ENCODE measurements around the gene ESAM.

ESAM gene

GRCh38 chr11:124753205-124753604 lies 8.9 kb downstream of the ESAM start:
- no peak for DNase-seq (ENCODE audit: low spot score)
- no peak for FAIRE-seq

DNA sequence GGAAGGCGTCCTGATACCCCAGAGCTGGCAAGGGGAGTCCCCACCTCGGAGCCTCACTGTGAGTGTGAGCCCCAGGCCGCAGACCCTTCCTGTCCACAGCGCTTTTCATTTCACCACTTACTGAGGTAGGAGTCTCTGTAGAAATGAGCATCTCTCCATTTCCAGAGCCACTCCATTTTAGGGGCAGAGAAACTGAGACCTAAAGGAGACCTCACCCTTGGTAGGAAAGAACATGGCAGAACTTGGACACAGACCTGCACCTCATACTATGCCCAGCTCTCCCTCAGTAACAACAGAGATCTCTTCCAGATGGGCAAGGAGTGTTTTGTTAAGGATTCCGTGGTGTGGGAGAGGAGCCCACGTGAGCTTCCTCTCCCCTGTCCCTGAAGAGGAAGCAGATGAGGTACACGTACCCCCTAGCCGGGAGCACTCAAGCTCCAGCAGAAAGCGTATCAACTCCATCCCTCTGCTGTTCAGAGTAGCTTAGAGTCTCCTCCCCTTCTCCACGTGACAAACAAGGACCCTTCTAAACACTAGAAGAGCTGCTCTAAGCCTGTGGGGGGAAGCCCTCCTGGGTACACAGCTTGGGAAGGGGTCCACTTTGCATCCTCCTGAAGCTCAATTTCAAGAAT lies 9.5 kb downstream of the ESAM start:
- DNase-seq (ENCODE audit: low spot score) (no peak), FAIRE-seq (no peak)

GRCh38 chr11:124751741-124752470 lies 10.2 kb downstream of the ESAM start, which contains the start of gene VSIG2:
Gene VSIG2 (minus strand): TSS chr11:124752255. CDS start chr11:124752137, 118 bp downstream.
- FAIRE-seq (no peak), DNase-seq (ENCODE audit: low spot score) (no peak)

DNA sequence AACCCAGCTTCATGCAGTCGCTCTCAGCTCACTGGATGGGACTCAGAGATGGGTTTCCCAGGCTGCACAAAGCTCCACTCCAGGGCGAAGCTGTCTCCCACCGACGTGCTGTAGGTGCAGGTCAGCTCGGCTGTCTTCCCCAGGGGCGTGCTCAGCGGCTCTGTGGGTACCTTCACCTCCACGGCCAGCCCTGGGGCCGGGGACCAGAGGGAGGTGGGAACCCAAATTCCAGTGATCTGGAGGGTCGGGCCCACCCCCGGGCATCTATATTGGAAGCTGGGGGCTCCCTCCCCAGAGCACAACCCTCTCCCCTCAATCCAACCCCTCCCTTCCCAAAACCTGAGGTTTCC lies 10.7 kb downstream of the ESAM start:
- DNase-seq (ENCODE audit: low spot score) (no peak), FAIRE-seq (no peak)

GRCh38 chr11:124749912-124750311 lies 12.2 kb downstream of the ESAM start:
- DNase-seq (ENCODE audit: low spot score): no peak
- FAIRE-seq: no peak

- peak; percentile 71 for DNase-seq (ENCODE audit: low spot score)
- no peak for FAIRE-seq
Observed at GRCh38 chr11:124748481-124749343, 13.4 kb downstream of the ESAM start.

DNA sequence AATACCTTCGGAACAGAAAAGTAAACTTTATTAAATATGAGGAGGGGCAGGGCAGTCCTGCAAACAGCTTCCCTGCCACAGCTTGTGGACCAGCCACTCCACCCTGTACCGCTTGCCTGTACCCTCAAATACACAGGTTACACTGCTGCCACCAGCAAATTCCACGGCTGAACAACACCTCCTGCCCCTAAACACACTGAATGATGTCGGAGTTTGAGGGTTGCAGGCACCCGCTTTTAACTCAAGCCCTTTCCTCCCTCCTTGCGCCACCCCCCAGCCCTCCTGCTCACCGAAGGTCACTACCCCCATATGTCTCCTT lies 14.0 kb downstream of the ESAM start:
- FAIRE-seq (no peak), DNase-seq (ENCODE audit: low spot score) (no peak)

DNA sequence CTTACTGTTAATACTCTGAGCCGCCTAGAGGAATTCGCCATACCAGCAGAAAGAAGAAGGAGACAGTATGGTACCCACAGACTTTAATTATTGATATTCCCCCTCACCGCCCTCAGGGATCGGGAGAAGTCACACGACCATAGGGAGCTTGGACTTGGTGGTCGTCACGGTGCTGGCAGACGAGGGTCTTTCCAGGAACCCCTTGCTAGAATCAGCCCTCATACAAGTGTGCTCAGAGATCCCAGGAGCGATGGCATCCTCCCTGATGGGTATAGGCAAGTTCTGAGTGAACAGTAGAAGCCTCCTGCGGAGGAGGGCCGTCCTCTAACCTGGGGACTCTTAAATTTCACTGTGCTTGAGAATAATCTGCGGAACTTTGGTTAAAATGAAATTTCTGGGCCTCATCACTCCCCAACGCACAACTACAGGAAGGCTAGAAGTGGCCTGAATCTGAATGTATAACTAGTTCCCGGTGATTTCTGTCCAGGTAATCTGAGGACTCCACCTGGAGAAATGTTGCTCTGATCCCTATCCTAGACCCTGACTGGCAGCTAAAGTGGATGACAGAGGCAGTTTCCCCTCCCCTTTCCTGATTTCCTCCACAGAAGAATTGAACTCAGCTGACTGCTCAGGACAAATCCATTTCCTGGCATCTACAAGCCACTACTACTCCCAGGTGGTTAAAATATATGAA lies 14.5 kb downstream of the ESAM start:
- no peak for DNase-seq (ENCODE audit: low spot score)
- no peak for FAIRE-seq

- peak; percentile 67 for DNase-seq (ENCODE audit: low spot score)
- no peak for FAIRE-seq
Observed at GRCh38 chr11:124746621-124747243, 15.4 kb downstream of the ESAM start.

DNA sequence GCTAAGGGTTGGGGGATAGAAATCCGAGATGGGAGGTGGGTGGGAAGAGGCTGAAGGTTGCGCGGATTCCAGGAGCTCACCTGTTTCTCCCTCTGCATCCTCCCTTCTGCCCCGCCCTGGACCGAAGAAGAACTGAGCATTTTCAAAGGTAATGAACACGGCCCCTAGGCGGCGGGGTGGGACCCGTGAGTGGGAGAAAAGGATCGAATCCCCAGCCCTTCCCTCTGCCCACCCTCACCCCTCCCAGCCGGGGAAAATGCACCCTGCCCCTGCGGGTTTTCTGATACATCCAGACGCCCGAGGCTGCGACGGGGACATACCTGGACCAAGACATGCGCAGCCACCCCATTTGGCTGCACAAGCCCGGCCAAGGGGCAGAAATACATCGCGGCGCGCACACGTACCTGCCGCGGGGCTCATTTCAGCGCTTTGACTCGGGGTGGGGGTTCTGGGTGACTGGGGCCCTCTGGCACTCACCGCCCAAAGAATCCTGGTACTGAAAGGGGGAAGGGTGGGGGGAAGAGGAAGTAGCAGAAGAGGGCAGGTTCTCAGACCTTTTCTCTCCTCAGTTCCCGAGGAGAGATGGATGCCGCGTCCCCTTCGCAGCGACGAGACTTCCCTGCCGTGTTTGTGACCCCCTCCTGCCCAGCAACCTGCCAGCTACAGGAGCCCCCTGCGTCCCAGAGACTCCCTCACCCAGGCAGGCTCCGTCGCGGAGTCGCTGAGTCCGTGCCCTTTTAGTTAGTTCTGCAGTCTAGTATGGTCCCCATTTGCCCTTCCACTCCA lies 16.1 kb downstream of the ESAM start:
- no peak for FAIRE-seq
- no peak for DNase-seq (ENCODE audit: low spot score)

DNA sequence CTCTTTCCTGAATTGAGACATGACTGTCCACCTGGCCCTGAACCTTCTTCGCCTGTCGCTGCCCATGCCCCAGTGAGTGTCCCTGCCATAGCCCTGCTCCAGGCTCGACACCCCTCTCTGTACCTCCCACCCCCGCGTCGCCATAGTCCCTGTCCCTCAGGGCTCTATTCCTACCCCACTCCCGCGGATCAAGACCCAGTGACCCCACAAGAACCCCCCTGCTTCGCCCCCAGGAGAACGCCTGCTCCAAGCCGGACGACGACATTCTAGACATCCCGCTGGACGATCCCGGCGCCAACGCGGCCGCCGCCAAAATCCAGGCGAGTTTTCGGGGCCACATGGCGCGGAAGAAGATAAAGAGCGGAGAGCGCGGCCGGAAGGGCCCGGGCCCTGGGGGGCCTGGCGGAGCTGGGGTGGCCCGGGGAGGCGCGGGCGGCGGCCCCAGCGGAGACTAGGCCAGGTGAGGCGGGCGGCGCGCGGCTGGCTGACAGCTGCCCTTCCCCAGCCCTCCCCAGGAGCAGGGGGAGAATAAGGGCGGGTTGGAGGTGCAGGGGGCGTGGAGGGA lies 16.7 kb downstream of the ESAM start:
- DNase-seq (ENCODE audit: low spot score) (no peak), FAIRE-seq (no peak)

DNA sequence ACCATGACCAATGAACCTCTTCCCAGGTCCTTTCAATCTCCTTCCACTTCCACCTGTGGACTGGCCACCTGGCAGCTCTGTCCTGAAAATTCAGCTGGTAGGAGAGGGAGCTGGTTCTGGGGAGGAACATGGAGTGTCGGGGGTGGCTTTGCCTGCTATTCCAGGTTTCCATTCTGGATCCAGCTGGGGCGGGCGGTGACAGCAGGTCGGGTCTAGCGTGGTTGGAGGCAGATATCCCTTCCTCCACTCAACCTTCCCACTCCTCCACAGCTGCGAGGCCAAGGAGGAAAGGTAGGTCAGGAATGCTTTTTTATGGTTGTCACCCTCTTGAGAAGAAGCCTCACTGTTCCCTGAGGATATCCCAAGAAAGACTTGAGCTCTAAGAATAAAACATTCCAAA lies 19.0 kb downstream of the ESAM start:
- no peak for DNase-seq (ENCODE audit: low spot score)
- FAIRE-seq: no peak

DNA sequence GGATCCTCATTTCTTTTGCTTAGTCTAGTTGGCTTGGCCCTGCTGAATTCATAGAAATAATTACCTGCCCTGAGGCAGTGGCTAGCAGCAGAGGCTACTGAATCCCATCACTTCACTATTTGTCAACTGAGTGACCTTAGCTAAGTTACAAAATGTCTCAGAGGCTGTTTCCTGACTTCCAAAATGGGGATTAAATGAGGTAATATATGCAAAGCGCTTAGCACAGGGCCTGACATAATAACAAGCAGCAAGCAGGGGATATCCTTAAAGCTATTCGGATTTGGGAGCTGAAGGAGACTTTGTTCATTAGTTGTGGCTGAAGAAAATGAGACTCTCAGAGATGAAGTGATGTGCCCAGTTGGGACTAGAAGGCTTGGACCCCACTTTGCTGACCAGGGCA lies 19.5 kb downstream of the ESAM start:
- no peak for FAIRE-seq
- no peak for DNase-seq (ENCODE audit: low spot score)

- no peak for FAIRE-seq
- no peak for DNase-seq (ENCODE audit: low spot score)
Observed at GRCh38 chr11:124740277-124740882, 21.7 kb downstream of the ESAM start.

GRCh38 chr11:124739479-124740276 lies 22.4 kb downstream of the ESAM start, which contains the start of gene NRGN:
Gene NRGN (plus strand): TSS chr11:124739942. CDS start chr11:124740085, 143 bp downstream.
- DNase-seq (ENCODE audit: low spot score) (peak; percentile 66), FAIRE-seq (no peak)

GRCh38 chr11:124738713-124739478 lies 23.2 kb downstream of the ESAM start:
- no peak for FAIRE-seq

DNA sequence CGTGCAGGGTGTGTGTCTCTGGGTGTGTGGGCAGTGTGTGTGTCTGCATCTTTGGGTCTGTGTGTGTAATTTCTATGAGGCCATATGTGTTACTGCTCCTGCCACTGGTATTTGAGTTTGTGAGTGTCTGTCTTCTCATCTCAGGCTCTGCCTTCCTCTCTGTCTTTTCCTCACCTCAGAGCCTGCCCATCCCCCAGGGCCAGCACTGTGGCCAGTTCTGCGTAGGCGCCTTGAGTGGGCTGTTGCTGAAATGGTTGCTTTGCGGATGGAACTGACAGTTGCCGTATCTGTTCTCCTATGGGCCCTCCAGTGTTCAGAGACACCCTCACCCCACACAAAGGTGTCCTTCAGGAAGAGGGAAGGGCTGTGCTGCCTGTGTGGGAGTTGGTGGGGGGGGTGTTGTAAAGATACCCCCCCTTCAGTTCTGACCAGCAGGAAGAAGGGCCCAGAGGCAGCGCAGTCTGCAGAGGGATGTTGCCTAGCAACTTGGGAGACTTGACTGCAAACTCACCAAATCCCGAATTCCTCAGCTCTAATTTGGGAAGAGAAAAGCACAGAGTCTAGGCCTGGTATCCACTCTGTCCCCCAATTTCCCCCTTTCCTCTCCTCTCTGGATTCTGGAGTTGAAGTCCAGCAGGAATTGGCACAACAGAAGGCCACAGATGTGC lies 24.3 kb downstream of the ESAM start:
- FAIRE-seq: no peak
- DNase-seq (ENCODE audit: low spot score): no peak

More at GRCh38 chr11:124738713-124739478, 23.2 kb downstream of the ESAM start:
- DNase-seq (ENCODE audit: low spot score): no peak
